WTC11 (cell line): ENCODE data around the gene FRS2. TPM values are rescaled to one million over a fixed set of nuclear protein-coding genes. Genes with fewer than 3 reads are reported as not detected.

Experiments
- ATAC-seq: fragments of 200-7000 bp; cut with Tn5 transposase; 2 replicates; pipeline ENCODE4 v1.10.0; 2021; ENCODE audit warnings: mild to moderate bottlenecking, moderate library complexity
- CTCF ChIA-PET: fragments of 300-600 bp; sonication (Branson Sonifier 250); formaldehyde crosslinking; loops from one replicate; lab custom pipeline; 2021; ENCODE audit warnings: antibody characterized with exemption; lab: Charles Lee
- POLR2A ChIA-PET: fragments of 350-600 bp; sonication (Branson Sonifier 250); formaldehyde crosslinking; loops from one replicate; lab custom pipeline; 2021; ENCODE audit warnings: antibody characterized with exemption; lab: Charles Lee
- DNase-seq: peaks from one replicate; pipeline ENCODE4 v3.0.0; 2021; ENCODE audit warnings: low spot score
- H3K27ac Mint-ChIP-seq: 2 replicates; pipeline ENCODE4 v1.8.0; 2021; ENCODE audit warnings: mixed read lengths
- H3K27me3 Mint-ChIP-seq: 2 replicates; pipeline ENCODE4 v1.8.0; 2021; ENCODE audit warnings: low read depth, mild to moderate bottlenecking, moderate library complexity, mixed read lengths
- H3K36me3 Mint-ChIP-seq: 2 replicates; pipeline ENCODE4 v1.8.0; 2021; ENCODE audit warnings: mixed read lengths
- H3K4me1 Mint-ChIP-seq: 2 replicates; pipeline ENCODE4 v1.8.0; 2022; ENCODE audit warnings: mixed read lengths
- H3K4me3 Mint-ChIP-seq: 2 replicates; pipeline ENCODE4 v1.8.0; 2021; ENCODE audit warnings: mild to moderate bottlenecking, moderate library complexity, mixed read lengths
- H3K9me3 Mint-ChIP-seq: 2 replicates; pipeline ENCODE4 v1.8.0; 2021; ENCODE audit warnings: mixed read lengths
- ATF1 ChIP-seq: sonication (generic); formaldehyde crosslinking; IDR thresholded peaks from 2 replicates; pipeline ENCODE4 v1.8.1; 2023; ENCODE audit warnings: mild to moderate bottlenecking, moderate library complexity, missing genetic modification reagents
- ELF4 ChIP-seq: sonication (generic); formaldehyde crosslinking; IDR thresholded peaks from 2 replicates; pipeline ENCODE4 v1.8.1; 2022; ENCODE audit warnings: low read depth, mild to moderate bottlenecking, moderate library complexity, missing genetic modification reagents
- FOXP1 ChIP-seq: sonication (generic); formaldehyde crosslinking; IDR thresholded peaks from 2 replicates; pipeline ENCODE4 v1.8.0; 2022; ENCODE audit warnings: missing genetic modification reagents, mild to moderate bottlenecking, moderate library complexity, borderline replicate concordance
- HMGA2 ChIP-seq: fragments of 250-450 bp; sonication (Bioruptor Pico); IDR thresholded peaks from 2 replicates; pipeline ENCODE4 v1.4.0; 2021; ENCODE audit warnings: mild to moderate bottlenecking, moderate library complexity
- IRF2 ChIP-seq: sonication (generic); formaldehyde crosslinking; IDR thresholded peaks from 2 replicates; pipeline ENCODE4 v1.8.0; 2022; ENCODE audit warnings: low read depth, missing genetic modification reagents, borderline replicate concordance
- MXD4 ChIP-seq: fragments of 250-450 bp; sonication (Bioruptor Pico); IDR thresholded peaks from 2 replicates; pipeline ENCODE4 v1.8.0; 2021; ENCODE audit warnings: mild to moderate bottlenecking, moderate library complexity, borderline replicate concordance
- NFATC4 ChIP-seq: fragments of 250-450 bp; sonication (Bioruptor Pico); IDR thresholded peaks from 2 replicates; pipeline ENCODE4 v1.9.0; 2021; ENCODE audit warnings: mild to moderate bottlenecking
- NFE2L1 ChIP-seq: sonication (generic); formaldehyde crosslinking; IDR thresholded peaks from 2 replicates; pipeline ENCODE4 v1.8.1; 2023; ENCODE audit warnings: missing genetic modification reagents
- NFYB ChIP-seq: sonication (generic); formaldehyde crosslinking; conservative IDR thresholded peaks from 2 replicates; pipeline ENCODE4 v1.8.0; 2022; ENCODE audit warnings: low read depth, missing genetic modification reagents
- SOX15 ChIP-seq: fragments of 250-450 bp; sonication (Bioruptor Pico); IDR thresholded peaks from 2 replicates; pipeline ENCODE4 v1.9.0; 2021; ENCODE audit warnings: mild to moderate bottlenecking
- TEAD1 ChIP-seq: sonication (generic); formaldehyde crosslinking; IDR thresholded peaks from 2 replicates; pipeline ENCODE4 v1.8.0; 2022; ENCODE audit warnings: mild to moderate bottlenecking, missing genetic modification reagents
- ZNF138 ChIP-seq: sonication (generic); formaldehyde crosslinking; conservative IDR thresholded peaks from 2 replicates; pipeline ENCODE4 v1.8.1; 2022; ENCODE audit warnings: mild to moderate bottlenecking, moderate library complexity, missing genetic modification reagents
- ZNF219 ChIP-seq: sonication (generic); formaldehyde crosslinking; IDR thresholded peaks from 2 replicates; pipeline ENCODE4 v1.8.0; 2023; ENCODE audit warnings: missing genetic modification reagents, mild to moderate bottlenecking, borderline replicate concordance
- ZNF396 ChIP-seq: fragments of 250-450 bp; sonication (Bioruptor Pico); IDR thresholded peaks from 2 replicates; pipeline ENCODE4 v1.8.0; 2021; ENCODE audit warnings: mild to moderate bottlenecking, moderate library complexity, borderline replicate concordance
- total RNA-seq: library from RNA; stranded (reverse); gene quantifications from 3 replicates; pipeline ENCODE4 v1.2.3, GENCODE V29; 2021
- TF ChIP-seq, protein P1 (sequence below): sonication (generic); formaldehyde crosslinking; IDR thresholded peaks from 2 replicates; pipeline ENCODE4 v1.8.1; 2023; ENCODE audit warnings: mild to moderate bottlenecking, missing genetic modification reagents
- TF ChIP-seq, protein P2 (sequence below): fragments of 250-450 bp; sonication (Bioruptor Pico); IDR thresholded peaks from 2 replicates; pipeline ENCODE4 v2.1.2; 2022; ENCODE audit warnings: mild to moderate bottlenecking, moderate library complexity
- TF ChIP-seq, protein P3 (sequence below): sonication (generic); formaldehyde crosslinking; IDR thresholded peaks from 2 replicates; pipeline ENCODE4 v1.8.0; 2023; ENCODE audit warnings: missing genetic modification reagents, mild to moderate bottlenecking, borderline replicate concordance
- TF ChIP-seq, protein P4 (sequence below): sonication (generic); formaldehyde crosslinking; IDR thresholded peaks from 2 replicates; pipeline ENCODE4 v1.8.0; 2022; ENCODE audit warnings: mild to moderate bottlenecking, missing genetic modification reagents
- TF ChIP-seq, protein P5 (sequence below): sonication (generic); formaldehyde crosslinking; IDR thresholded peaks from 2 replicates; pipeline ENCODE4 v1.8.1; 2023; ENCODE audit warnings: mild to moderate bottlenecking, missing genetic modification reagents, moderate library complexity
- TF ChIP-seq, protein P6 (sequence below): sonication (generic); formaldehyde crosslinking; IDR thresholded peaks from 2 replicates; pipeline ENCODE4 v1.8.1; 2023; ENCODE audit warnings: mild to moderate bottlenecking, missing genetic modification reagents
- TF ChIP-seq, protein P7 (sequence below): sonication (generic); formaldehyde crosslinking; IDR thresholded peaks from 2 replicates; pipeline ENCODE4 v1.8.0; 2023; ENCODE audit warnings: missing genetic modification reagents

Gene FRS2
- total RNA-seq, 1 experiment from 2014 or later: 26.1 TPM

DNA sequence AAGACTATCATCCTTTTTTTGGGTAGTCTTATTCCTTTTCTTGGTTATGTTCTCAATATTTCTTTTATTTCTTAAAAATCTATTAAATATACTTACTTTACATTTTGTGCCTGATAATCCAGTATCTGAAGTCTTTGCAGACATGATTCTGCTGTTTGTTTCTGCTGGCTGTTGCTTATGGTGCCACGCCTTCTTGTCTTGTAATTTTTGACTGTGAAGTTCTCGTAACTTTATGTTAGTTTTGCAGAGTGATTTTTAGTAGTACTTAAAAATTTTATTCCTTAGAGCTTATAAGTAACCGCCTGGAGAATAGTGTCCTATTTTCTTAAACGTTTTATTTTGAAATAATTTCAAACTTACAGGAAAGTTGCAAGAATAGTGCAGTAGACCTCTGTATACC, 10.5 kb downstream of the FRS2 start:
- DNase-seq: no peak
- CTCF ChIA-PET: interaction anchor here (1.1 kb wide), 2 partner anchors 16 to 86 kb away, joined by 3 read pairs; no protein-coding TSS in a partner anchor
- no peaks in the 10 kb centered on the region for H3K27me3 Mint-ChIP-seq
- H3K4me3 Mint-ChIP-seq: no peak overlapping the region
- no peaks in the 10 kb centered on the region for H3K9me3 Mint-ChIP-seq
- POLR2A ChIA-PET: no interaction called here
- no peak for ATAC-seq
- H3K4me1 Mint-ChIP-seq: peaks cover 26% of the 10 kb centered on the region
- peak overlapping the region; percentile 23; the same call in 1 of the 2 replicates for H3K27ac Mint-ChIP-seq
- TF ChIP-seq HMGA2 (no peak), FOXP1 (CRISPR knock-in tag) (no peak), IRF2 (CRISPR knock-in tag) (no peak)
- TF ChIP-seq, protein P1, sequence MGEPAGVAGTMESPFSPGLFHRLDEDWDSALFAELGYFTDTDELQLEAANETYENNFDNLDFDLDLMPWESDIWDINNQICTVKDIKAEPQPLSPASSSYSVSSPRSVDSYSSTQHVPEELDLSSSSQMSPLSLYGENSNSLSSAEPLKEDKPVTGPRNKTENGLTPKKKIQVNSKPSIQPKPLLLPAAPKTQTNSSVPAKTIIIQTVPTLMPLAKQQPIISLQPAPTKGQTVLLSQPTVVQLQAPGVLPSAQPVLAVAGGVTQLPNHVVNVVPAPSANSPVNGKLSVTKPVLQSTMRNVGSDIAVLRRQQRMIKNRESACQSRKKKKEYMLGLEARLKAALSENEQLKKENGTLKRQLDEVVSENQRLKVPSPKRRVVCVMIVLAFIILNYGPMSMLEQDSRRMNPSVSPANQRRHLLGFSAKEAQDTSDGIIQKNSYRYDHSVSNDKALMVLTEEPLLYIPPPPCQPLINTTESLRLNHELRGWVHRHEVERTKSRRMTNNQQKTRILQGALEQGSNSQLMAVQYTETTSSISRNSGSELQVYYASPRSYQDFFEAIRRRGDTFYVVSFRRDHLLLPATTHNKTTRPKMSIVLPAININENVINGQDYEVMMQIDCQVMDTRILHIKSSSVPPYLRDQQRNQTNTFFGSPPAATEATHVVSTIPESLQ (CRISPR knock-in tag): no peak
- no peaks in the 10 kb centered on the region; the same call in 1 of the 2 replicates for H3K36me3 Mint-ChIP-seq

DNA sequence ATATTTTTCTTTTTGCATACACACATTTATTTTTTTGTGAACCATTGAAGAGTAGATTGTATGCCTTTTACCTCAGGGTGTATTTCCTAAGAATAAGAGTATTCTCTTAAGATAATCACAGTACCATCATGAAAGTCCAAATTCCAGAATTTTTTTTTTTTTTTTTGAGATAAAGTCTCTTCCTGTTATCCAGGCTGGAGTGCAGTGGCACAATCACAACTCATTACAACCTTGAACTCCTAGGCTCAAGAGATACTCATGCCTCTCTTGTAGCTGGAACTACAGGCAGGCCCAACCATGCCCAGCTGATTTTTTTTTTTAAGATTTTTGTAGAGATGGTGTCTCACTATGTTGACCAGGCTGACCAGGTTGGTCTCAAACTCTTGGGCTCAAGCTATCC, 10.9 kb downstream of the FRS2 start:
- TF ChIP-seq, protein P2, sequence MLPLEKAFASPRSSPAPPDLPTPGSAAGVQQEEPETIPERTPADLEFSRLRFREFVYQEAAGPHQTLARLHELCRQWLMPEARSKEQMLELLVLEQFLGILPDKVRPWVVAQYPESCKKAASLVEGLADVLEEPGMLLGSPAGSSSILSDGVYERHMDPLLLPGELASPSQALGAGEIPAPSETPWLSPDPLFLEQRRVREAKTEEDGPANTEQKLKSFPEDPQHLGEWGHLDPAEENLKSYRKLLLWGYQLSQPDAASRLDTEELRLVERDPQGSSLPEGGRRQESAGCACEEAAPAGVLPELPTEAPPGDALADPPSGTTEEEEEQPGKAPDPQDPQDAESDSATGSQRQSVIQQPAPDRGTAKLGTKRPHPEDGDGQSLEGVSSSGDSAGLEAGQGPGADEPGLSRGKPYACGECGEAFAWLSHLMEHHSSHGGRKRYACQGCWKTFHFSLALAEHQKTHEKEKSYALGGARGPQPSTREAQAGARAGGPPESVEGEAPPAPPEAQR (CRISPR knock-in tag): no peak
- TF ChIP-seq, protein P3, sequence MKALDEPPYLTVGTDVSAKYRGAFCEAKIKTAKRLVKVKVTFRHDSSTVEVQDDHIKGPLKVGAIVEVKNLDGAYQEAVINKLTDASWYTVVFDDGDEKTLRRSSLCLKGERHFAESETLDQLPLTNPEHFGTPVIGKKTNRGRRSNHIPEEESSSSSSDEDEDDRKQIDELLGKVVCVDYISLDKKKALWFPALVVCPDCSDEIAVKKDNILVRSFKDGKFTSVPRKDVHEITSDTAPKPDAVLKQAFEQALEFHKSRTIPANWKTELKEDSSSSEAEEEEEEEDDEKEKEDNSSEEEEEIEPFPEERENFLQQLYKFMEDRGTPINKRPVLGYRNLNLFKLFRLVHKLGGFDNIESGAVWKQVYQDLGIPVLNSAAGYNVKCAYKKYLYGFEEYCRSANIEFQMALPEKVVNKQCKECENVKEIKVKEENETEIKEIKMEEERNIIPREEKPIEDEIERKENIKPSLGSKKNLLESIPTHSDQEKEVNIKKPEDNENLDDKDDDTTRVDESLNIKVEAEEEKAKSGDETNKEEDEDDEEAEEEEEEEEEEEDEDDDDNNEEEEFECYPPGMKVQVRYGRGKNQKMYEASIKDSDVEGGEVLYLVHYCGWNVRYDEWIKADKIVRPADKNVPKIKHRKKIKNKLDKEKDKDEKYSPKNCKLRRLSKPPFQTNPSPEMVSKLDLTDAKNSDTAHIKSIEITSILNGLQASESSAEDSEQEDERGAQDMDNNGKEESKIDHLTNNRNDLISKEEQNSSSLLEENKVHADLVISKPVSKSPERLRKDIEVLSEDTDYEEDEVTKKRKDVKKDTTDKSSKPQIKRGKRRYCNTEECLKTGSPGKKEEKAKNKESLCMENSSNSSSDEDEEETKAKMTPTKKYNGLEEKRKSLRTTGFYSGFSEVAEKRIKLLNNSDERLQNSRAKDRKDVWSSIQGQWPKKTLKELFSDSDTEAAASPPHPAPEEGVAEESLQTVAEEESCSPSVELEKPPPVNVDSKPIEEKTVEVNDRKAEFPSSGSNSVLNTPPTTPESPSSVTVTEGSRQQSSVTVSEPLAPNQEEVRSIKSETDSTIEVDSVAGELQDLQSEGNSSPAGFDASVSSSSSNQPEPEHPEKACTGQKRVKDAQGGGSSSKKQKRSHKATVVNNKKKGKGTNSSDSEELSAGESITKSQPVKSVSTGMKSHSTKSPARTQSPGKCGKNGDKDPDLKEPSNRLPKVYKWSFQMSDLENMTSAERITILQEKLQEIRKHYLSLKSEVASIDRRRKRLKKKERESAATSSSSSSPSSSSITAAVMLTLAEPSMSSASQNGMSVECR: no peak
- TF ChIP-seq NFATC4 (no peak), MXD4 (CRISPR knock-in tag) (no peak), ZNF219 (CRISPR knock-in tag) (no peak), NFYB (no peak), ZNF138 (CRISPR knock-in tag) (no peak)
- TF ChIP-seq, protein P4, sequence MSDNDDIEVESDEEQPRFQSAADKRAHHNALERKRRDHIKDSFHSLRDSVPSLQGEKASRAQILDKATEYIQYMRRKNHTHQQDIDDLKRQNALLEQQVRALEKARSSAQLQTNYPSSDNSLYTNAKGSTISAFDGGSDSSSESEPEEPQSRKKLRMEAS (CRISPR knock-in tag): no peak
- TF ChIP-seq, protein P5, sequence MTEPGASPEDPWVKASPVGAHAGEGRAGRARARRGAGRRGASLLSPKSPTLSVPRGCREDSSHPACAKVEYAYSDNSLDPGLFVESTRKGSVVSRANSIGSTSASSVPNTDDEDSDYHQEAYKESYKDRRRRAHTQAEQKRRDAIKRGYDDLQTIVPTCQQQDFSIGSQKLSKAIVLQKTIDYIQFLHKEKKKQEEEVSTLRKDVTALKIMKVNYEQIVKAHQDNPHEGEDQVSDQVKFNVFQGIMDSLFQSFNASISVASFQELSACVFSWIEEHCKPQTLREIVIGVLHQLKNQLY (CRISPR knock-in tag): no peak
- Mint-ChIP-seq H3K27me3 (no peaks in the 10 kb centered on the region), H3K36me3 (peaks cover under 1% of the 10 kb centered on the region), H3K4me1 (peaks cover 22% of the 10 kb centered on the region), H3K27ac (peak overlapping the region; percentile 23; the same call in 1 of the 2 replicates), H3K9me3 (peaks cover 1% of the 10 kb centered on the region), H3K4me3 (no peak overlapping the region)
- ChIA-PET POLR2A (no interaction called here), CTCF (interaction anchor here (1.1 kb wide), 2 partner anchors 16 to 86 kb away, joined by 3 read pairs; no protein-coding TSS in a partner anchor)
- DNase-seq (no peak), ATAC-seq (no peak)

DNA sequence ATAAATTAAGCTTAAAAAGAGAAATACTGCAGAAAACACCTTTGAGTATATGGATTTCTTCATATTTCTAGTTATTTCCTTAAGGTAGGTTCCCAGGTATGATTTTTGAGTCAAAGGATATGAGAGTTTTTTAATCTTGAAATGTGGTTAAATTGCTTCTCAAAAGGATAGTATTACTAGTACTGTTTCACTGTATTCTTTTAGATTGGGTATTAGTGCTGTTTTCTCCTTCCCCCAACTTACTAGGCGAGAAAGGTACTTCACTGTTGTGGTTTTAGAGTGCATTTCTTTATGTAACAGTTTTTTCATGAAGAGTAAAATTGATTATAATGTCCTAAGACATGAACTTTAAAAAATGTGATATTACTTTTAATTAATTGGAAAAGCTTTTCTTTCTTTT, 13.5 kb downstream of the FRS2 start:
- DNase-seq: no peak
- Mint-ChIP-seq H3K9me3 (peaks cover 20% of the 10 kb centered on the region), H3K36me3 (peaks cover 24% of the 10 kb centered on the region), H3K27ac (peak overlapping the region; percentile 41; the same call in 1 of the 2 replicates), H3K4me3 (no peak overlapping the region), H3K27me3 (no peaks in the 10 kb centered on the region), H3K4me1 (peaks cover 18% of the 10 kb centered on the region)
- POLR2A ChIA-PET: no interaction called here
- ATAC-seq: no peak
- CTCF ChIA-PET: interaction anchor here (1.3 to 1.9 kb wide), 2 partner anchors 10 to 87 kb away, joined by 3 to 6 read pairs; no protein-coding TSS in a partner anchor
- TF ChIP-seq SOX15 (CRISPR knock-in tag) (no peak), ATF1 (no peak), ELF4 (CRISPR knock-in tag) (no peak), TEAD1 (no peak), IRF2 (CRISPR knock-in tag) (no peak), NFE2L1 (no peak), ZNF396 (CRISPR knock-in tag) (no peak)
- TF ChIP-seq, protein P6, sequence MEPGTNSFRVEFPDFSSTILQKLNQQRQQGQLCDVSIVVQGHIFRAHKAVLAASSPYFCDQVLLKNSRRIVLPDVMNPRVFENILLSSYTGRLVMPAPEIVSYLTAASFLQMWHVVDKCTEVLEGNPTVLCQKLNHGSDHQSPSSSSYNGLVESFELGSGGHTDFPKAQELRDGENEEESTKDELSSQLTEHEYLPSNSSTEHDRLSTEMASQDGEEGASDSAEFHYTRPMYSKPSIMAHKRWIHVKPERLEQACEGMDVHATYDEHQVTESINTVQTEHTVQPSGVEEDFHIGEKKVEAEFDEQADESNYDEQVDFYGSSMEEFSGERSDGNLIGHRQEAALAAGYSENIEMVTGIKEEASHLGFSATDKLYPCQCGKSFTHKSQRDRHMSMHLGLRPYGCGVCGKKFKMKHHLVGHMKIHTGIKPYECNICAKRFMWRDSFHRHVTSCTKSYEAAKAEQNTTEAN (CRISPR knock-in tag): no peak
- TF ChIP-seq, protein P7, sequence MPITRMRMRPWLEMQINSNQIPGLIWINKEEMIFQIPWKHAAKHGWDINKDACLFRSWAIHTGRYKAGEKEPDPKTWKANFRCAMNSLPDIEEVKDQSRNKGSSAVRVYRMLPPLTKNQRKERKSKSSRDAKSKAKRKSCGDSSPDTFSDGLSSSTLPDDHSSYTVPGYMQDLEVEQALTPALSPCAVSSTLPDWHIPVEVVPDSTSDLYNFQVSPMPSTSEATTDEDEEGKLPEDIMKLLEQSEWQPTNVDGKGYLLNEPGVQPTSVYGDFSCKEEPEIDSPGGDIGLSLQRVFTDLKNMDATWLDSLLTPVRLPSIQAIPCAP (CRISPR knock-in tag): no peak
